ENCODE measurements around the gene C14orf132. TPM values are rescaled to one million over a fixed set of nuclear protein-coding genes. Genes with fewer than 3 reads are reported as not detected.

C14orf132 gene
- total RNA-seq, 4 donors from 2014 or later = 2.8 to 7.5 (median 5.8) TPM

DNA sequence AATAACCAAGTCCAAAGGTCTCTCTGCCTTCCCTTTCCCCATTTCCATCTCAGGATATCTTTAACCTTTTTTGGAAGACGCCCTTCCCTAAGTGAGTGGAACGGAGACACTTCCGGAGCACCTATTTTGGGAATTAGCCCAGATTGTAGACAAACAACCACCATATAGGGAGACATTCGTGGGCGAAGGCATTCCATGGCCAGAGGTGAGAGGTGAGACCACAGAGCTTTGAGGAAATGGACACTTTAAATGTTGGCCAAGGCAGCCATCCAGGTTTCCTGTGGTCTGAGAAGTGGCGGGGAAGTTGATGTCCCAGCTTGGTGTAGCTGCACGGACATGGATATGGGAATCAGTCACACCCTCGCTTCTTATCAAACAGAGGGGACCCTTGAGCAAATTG lies 96.1 kb downstream of the C14orf132 start:
- ATAC-seq (ENCODE audit: low FRiP score) = peak; percentile 18
- DNase-seq (ENCODE audit: low spot score) = no peak
- TF ChIP-seq, protein P1, sequence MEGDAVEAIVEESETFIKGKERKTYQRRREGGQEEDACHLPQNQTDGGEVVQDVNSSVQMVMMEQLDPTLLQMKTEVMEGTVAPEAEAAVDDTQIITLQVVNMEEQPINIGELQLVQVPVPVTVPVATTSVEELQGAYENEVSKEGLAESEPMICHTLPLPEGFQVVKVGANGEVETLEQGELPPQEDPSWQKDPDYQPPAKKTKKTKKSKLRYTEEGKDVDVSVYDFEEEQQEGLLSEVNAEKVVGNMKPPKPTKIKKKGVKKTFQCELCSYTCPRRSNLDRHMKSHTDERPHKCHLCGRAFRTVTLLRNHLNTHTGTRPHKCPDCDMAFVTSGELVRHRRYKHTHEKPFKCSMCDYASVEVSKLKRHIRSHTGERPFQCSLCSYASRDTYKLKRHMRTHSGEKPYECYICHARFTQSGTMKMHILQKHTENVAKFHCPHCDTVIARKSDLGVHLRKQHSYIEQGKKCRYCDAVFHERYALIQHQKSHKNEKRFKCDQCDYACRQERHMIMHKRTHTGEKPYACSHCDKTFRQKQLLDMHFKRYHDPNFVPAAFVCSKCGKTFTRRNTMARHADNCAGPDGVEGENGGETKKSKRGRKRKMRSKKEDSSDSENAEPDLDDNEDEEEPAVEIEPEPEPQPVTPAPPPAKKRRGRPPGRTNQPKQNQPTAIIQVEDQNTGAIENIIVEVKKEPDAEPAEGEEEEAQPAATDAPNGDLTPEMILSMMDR (IDR thresholded peaks at IDR 0.05) = no peak

DNA sequence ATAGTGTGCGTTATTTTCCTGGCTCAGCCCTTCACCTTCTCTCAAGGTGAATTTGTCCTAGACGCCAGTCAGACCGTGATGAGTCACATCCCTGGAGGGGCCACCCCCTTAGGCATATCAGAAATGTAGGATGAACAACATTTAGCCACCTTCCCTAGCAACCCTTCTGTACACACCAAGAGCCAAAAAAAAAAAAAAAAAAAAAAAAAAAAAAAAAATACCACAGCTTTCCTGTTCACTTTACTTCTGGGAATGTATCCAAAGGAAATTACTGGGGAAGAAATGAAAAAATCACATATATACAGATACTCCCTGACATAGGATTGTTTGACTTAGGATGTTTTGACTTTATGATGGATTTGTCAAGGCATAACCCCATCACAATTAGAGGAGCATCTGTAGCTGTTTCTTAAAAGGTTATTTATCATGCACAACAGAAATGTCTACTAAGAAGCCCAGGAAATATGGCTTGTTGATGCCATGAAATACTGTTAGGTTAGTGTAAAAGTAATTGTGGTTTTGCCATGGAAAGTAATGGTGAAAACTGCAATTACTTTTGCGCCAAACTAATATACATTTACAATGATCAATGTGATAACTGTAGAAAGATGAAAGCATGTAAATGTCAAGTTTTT lies 97.3 kb downstream of the C14orf132 start:
- DNase-seq (ENCODE audit: low spot score) = no peak
- ATAC-seq (ENCODE audit: low FRiP score) = peak; percentile 61
- TF ChIP-seq, protein P1 (IDR thresholded peaks at IDR 0.05) = no peak

DNA sequence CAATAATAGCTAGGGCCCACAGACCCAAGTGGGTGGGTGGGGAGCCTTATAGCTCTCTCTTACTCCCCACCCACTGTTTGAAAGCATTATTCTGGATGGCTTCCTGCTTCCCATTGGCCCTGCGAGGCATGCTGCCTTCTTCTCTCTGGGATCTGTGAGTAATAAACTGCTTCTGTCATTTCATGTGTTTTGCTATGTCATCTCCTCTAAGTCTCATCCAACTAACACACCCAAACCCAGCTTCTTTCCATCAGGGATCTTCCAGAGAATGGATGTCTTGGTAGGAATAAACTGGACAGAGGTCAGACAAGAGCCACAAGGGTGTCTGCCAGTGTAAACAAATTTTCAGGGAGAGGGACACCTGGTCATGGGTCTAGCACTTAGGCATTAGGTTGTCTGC lies 99.1 kb downstream of the C14orf132 start:
- ATAC-seq (ENCODE audit: low FRiP score) = no peak
- TF ChIP-seq, protein P1 (IDR thresholded peaks at IDR 0.05) = no peak
- DNase-seq (ENCODE audit: low spot score) = no peak

DNA sequence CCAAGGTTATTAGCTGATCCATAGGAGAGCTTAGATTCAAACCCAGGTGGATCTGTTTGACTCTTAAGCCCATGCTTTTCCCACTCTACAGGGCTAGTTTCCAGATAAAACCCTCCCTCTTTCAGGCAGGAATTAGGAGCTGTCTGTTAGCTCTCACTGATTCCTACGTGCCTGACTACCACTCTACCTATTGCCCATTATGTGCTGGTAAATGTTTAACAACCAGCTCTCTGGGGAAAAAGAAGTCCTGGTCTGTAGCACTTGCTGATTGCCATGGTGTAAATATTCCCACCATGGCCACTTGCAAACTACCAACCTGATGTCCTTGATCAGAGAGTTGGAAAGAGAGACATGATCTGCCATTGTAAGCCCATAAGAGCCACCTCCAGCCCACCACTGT lies 100.0 kb downstream of the C14orf132 start:
- ATAC-seq (ENCODE audit: low FRiP score) (no peak), DNase-seq (ENCODE audit: low spot score) (no peak)
- TF ChIP-seq, protein P1 (IDR thresholded peaks at IDR 0.05) = no peak

DNA sequence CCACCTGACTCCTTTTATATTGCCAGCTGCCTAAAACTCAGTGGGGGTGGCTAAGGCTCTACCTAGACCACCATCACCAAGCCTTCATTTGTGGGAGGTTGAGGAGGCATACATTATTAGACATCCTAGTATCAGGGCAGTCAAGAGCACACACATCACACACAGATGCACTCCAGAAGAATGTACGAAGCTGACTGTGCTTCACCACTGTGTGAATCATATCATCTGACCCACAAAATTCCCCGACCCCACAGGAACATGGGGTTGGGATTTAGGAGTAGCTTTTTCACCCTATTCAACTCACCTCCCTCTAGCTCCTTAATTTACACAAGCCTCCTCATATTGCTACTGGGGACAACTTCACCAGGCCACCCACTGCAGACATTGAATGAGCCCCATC lies 100.7 kb downstream of the C14orf132 start:
- DNase-seq (ENCODE audit: low spot score) = no peak
- TF ChIP-seq, protein P1 (IDR thresholded peaks at IDR 0.05) = no peak
- ATAC-seq (ENCODE audit: low FRiP score) = no peak

DNA sequence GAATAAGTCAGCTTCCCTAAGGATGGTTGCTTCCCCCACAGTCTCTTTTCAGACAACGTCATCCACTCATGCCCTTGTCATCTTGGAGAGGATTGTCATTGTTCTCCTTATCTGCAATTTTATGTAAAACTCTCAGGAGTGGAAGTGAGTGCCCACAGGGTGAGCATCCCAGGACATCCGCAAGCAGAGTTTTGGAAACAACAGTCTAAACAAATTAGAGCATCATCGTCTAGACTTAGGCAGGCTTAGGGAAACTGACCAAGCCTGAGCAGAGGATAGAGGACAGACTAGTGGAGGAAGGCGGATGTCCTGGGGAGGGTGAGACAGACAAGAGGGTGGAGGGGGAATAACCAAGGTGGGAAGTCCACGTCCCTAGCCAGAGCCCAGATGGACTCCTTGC lies 101.8 kb downstream of the C14orf132 start:
- TF ChIP-seq, protein P1 (IDR thresholded peaks at IDR 0.05) = no peak
- DNase-seq (ENCODE audit: low spot score) (no peak), ATAC-seq (ENCODE audit: low FRiP score) (no peak)

Small RNAs within 50 kb of the gene (small RNA-seq; reads per million reads assigned to genes)
- not detected for gene AL137190.1

Other genes starting within 250 kb of the C14orf132 start
- gene TUNAR, start 162.5 kb upstream of the C14orf132 start, total RNA-seq = not detected
- gene BDKRB2, start 165.5 kb downstream of the C14orf132 start, total RNA-seq = 10 to 100 TPM in 3 of 4 donors, 1 to 10 TPM in 1; 4.0 to 28.0 (median 12.1) TPM
- gene BDKRB1, start 216.8 kb downstream of the C14orf132 start, total RNA-seq = 10 to 100 TPM in 2 of 4 donors, not detected in 2; 11.8 to 36.5 TPM